HG03354 (cell line): ENCODE data around the gene IFT74.
"Not testable (repeated sequence)": the region's sequence is repeated elsewhere in the genome, so short reads cannot be mapped to it uniquely, and the experiment has no call there.

Experiments
- ATAC-seq: cut with Tn5 transposase; IDR thresholded peaks from one replicate; pipeline ENCODE4 v1.9.1; 2021; ENCODE audit warnings: mild to moderate bottlenecking; ENCODE audit not compliant: unreplicated experiment, poor library complexity, severe bottlenecking

IFT74 gene

DNA sequence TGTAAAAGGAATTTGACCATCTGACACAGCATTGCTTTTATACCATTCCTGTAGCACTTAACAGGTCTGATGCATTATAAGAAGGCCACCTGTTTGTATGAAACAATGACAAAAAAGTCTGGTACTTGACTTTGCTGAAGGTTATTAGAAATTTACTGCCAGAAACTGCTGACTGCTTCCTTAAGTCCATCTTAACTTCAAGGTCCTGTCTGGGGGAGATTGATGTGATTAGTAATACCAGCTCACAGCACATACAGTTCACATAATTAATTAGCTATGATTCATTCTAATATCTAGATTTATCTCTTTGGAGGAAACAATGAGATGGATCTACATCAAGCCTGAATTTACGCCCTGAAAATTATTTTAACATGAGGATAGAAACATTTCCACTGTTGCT, 103.2 kb downstream of the IFT74 start:
- no peak for ATAC-seq

DNA sequence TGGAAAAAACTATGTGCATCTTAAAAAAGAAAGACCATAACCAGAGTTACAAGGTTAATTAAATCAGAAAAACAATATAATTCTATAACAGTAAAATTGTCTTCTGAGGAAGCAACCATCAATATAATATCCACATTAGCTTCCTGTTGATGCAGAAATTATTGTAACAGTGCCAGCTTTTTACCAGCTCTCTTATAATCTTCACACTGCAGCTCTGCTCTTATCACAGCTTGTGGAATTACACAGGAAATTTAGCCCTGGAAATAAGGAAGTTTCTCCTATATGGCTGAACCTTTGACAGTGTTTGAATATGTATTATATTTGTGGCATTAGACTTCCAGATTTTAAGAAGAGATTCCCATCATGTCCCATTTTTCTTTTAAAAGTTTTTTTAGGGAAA, 103.7 kb downstream of the IFT74 start:
- ATAC-seq: no peak

DNA sequence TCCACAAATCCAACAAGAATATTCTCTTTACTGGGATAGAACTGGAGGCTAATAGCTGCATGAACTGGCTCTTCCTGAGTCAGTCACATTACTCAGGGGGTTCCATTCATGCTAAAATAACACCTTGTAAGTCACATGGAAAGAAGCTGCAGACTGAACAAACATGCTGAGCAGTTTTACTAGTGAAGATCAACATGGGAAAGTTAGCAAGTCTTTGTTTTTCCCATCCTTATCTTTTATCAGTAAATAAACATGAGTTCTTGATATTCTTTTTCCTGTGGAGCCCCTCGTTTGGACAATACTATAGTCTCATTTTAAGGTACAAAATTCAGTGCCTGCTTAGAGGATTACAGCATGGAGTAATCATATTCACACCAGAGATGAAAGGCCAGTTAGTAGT, 109.1 kb downstream of the IFT74 start:
- ATAC-seq: no peak

DNA sequence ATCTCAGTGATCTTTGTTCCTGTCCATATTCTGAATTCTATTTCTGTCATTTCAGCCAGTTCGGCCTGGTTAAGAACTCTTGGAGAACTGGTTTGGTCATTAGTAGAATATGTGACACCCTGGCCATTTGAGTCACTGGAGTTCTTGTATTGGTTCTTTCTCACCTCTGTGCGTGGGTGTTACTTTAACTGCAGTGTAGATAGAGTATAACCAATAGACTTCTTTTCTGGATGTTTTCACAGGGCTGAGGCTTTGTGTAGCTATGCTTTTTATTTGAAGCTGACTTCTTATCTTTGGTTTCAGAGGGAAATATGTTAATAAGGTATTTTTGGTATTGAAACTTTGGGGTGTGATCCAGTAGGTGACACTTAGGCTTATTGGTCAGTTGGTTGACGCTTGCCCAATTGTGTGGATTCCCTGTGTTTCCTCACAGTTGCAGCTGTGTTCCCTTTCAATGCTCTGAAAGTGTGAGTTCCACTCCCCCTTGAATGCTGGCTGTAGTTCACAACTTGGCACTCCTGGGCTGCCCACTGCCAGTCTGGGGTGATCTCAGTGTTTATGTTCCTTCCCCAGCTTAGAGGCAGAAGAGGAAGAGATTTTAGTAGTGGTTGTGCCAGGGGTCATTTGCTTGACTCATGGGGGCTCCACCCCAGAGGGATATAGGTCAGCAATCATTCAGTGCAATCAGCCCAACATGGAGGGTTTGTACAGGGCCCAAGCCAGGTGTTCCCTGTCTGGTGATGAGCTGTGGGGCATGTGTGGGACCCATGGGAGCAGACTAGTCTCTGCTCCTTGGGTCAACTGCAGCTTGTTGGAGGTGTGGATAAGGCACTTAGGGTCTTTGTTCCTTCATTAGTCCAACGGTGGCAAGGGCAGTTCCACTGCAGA, 117.9 kb downstream of the IFT74 start:
- ATAC-seq: no peak

DNA sequence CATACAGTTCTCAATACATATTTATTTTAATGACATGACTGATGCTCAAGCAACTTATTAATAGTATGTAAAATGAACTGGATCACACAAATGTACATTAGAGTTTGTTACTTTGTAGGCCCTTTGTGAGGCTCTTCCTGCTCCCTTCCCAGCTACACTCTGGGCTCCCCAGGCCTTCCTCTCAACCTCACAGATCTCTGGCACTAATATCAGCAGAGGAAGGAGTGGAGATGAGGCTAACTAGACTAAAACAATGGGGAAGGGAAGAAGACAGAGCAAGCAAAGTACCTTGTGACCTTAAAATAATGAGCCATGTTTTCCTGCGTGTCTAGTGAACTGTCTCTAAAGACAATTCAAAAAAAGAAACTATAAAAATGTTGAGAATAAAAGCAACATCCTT, 122.5 kb downstream of the IFT74 start:
- ATAC-seq: no peak

DNA sequence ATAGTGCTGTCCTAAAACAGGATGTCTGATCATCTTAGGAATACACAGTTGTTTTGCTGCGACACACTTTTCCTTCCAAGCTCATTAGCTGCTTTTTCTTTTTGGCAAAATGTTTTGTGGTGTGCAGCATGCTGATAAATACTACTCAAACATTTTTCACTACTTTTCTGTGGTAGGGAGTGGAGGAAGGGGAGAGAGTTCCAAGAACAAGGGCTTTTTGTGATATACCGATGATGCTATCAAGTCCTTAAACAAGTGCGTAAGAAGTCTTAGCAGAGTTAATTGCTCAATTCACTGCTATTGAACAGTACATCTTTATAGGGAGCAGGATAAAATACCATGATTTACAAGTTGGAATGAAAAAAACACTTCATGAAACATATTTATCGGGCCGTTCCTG, 129.2 kb downstream of the IFT74 start:
- no peak for ATAC-seq

DNA sequence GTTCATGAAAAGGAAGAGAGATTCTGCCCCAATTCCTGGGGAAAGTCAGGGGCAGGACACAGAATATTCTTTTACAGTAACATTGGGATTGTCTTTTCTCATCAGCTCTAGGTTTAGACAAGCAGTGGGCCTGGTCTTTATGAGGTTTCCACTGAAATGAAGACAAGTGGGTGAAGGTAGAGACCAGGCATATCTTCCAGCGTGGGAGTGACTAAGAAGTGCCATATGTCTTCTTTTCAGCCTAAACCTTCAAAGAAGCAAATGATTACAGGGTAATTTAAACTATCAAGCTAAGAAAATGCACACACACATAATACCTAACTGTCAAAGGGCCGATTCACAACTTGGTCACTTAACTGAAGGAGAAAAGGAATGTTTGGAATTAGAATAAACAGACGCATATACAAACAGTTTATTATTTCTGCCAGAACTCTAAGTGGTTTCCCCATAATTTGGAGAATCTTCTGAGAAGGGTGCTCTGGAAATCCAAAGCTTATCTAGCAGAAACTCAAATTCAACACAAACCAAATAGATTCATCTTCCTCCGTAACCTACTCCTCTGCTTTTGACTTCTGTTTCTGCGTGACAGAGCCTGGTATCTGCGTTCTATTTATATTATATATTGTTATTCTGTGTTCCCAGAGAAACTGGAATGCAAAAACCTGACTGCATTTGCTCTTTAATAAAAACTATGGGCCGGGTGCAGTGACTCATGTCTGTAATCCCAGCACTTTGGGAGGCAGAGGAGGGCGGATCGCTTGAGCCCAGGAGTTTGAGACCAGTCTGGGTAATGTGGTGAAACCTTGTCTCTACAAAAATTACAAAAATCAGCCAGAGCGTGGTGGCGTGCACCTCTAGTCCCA, 130.8 kb downstream of the IFT74 start:
- ATAC-seq: no peak

DNA sequence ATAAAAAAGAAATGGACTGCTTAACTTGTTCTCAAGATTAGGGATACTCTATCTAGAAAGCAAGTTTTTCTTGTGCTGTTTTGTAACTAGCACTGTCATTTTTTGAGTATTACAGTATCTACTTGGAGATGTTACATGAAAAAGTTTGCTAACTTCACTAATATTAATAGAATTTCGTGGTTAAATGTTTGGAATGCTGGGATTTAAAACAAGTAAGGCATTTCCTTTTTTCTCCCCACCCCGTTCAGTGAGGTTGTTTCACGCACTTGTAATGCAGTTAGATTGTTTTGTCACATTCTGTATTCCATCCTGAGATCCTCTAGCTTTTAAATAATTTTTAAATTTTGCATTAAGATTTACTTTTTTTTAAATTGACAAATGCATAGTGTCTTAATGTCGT, 132.8 kb downstream of the IFT74 start:
- no peak for ATAC-seq

DNA sequence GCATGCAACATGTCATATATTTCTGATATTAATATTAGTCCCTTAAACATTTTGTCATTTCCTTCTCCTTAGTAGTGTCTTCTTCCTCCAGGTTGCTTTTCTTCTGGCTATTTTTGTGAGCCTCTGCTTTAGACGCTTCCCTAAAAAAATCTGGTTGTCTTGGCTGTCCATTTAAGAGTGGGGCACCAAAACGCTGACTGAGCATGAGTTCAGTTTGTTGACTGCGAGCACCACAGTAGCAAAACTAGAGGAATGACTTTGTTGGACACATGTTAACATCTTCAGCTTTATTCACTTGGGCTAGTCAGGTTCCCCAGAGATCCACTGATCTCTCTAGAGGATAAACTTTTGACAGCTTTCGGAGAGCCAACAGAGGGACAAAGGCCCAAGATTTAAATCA, 133.5 kb downstream of the IFT74 start:
- no peak for ATAC-seq

DNA sequence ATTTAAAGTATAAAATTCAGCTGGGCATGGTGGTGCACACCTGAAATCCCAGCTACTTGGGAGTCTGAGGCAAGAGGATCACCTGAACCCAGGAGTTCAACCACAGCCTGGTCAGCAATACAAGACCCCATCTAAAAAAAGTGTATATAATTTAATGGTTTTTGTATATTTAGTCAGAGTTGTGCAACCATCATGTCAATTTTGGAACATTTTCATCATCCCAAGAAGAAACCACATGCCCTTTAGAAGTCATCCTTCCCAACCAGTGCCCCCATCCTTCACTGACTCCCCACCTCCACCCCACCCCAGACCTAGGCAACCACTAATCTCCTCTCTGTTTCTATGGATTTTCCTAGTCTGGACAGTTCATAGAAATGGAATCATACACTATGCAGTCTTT, 134.0 kb downstream of the IFT74 start:
- ATAC-seq: no peak

DNA sequence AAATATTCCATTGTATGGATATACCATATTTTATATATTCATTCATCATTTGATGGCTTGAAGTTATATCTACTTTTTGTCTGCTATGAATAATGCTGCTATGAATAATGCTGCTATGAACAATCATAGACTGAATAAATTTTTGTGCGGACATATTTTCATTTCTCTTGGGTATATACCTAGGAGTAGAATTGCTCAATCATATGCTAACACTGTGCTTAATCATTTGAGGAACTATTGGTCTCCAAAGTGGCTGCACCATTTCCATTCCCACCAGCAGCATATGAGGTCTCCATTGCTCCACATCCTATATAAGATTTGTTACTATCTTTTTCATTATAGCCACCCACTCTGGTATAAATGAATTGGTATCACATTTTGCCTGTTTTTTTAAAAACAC, 134.5 kb downstream of the IFT74 start:
- no peak for ATAC-seq

DNA sequence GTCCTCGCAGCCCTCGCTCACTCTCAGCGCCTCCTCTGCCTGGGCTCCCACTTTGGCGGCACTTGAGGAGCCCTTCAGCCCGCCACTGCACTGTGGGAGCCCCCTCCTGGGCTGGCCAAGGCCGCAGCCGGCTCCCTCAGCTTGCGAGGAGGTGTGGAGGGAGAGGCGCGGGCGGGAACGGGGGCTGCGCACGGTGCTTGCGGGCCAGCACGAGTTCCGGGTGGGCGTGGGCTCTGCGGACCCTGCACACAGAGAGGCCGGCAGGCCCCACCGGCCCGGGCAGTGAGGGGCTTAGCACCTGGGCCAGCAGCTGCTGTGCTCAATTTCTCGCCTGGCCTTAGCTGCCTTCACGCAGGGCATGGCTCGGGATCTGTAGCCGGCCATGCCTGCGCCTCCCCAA, 136.3 kb downstream of the IFT74 start:
- ATAC-seq: not testable (repeated sequence)

DNA sequence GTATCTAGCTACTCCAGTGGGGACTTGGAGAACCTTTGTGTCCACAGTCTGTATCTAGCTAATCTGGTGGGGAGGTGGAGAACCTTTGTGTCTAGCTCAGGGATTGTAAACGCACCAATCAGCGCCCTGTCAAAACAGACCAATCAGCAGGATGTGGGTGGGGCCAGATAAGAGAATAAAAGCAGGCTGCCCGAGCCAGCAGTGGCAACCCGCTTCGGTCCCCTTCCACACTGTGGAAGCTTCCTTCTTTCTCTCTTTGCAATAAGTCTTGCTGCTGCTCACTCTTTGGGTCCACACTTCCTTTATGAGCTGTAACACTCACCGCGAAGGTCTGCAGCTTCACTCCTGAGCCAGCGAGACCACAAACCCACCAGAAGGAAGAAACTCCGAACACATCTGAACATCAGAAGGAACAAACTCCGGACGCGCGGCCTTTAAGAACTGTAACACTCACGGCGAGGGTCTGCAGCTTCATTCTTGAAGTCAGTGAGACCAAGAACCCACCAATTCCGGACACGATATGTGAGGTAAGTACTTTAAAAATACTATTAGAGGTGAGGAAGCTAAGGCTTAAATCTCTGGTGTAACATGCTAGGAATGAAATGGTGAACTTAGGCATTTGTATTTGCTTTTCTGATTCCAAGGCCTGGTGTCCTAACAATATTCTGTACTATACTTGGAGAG, 137.3 kb downstream of the IFT74 start:
- ATAC-seq: not testable (repeated sequence)

DNA sequence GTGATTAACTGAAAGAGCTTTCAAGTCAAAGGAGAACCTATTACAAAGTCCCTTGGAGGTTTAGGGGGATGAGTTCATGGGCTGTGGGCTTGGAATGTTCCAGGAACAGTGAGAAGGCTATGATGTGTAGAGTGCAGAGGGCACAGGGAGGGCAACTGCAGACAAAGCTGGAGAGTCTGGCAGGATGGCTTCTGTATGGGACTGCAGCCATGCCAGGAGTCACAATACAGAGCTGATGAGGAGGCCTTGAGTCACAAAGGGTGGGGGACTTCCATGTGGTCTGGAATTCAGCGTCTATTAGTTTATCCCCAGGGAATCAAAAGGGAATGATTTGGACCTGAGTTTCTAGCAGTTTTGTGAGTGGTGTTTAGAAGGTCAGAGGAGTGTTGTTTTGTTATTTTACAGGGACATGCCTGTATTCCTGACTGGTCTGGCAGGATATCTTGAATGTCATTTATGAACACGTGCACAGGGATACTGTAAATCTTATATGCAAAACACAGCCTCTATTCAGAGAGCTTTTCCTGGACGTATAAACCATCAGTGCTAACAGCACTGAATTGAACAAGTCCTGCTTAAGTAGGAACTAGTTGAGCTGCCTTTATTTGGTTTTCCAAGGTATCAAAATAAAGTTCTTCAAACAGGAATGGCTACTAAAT, 138.6 kb downstream of the IFT74 start:
- no peak for ATAC-seq

DNA sequence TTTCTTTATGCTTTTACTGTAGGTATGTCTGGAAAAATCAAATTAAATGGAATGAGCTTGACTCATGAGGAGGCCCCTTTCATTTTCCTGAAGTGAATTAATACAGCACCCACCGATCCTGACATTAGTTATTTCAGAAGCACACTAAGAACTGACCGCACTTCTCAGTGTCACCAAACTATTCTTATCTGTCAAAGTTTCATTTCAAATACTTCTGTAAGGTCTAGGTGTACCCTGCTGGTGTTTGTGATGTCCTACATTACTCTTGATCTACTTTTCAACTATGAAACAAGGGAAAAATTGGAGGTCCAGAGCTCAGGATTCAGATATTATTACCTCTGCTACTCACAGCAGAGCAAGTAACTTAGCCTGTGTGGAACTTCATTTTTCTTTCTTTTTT, 151.0 kb downstream of the IFT74 start:
- no peak for ATAC-seq

DNA sequence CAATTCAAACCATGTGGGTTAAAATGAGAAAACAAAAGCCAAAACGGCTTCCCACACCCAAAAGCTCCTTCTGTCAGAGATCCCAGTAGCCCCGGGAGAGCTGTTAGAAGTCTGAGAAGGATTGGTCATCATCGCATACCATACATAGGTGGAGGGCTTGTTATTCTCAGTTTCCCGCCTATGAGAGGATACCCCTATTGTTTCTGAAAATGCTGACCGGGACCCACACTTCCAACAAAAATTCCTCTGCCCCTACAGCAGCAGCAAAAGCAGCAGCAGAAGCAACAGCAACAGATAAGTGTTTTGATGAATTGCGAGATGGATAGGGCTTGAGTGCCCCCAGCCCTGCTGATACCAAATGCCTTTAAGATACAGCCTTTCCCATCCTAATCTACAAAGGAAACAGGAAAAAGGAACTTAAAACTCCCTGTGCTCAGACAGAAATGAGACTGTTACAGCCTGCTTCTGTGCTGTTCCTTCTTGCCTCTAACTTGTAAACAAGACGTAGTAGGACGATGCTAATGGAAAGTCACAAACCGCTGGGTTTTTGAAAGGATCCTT, 152.8 kb downstream of the IFT74 start, which contains the start of gene TEK:
Gene TEK (plus strand): TSS at position 245 of the 561 bp plus-strand sequence. CDS start 366 bp downstream, outside the sequence.
- no peak for ATAC-seq

DNA sequence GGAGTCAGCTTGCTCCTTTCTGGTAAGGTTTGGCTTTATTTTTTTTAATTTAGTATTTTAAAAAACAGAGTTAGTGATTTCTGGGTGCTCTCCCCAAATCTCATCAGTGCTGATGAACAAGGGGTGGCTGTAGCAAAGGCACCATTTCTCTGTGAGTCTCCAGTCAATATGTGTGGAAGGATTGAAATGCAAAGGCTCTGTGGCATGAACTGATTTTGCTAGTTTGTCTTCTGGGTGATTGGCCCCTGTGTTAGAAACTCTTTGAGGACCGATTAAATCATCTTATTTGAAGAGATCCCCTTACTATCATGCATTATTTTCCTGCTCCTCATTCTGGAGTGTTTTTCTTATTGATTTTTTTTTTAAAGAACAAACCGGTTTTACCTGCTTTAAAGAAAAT, 153.4 kb downstream of the IFT74 start:
- no peak for ATAC-seq

DNA sequence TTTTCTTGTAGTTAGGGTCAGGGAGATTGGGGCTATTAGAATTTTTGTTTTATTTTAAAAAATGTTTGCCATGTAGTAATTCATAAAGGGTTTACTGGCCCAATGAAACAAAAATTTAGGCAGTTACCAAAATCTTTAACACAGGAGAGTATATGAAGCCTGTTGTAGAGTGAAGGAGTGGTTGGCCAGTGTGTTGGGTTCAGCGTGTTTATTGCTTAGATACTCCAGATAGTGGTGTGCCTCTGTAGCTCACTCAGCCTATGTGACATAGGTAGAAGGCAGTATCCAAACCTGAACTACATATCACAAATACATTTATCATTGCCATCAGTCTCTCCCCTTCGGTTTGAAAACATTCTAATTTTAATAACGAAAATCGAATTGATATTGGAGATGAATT, 154.0 kb downstream of the IFT74 start:
- no peak for ATAC-seq

DNA sequence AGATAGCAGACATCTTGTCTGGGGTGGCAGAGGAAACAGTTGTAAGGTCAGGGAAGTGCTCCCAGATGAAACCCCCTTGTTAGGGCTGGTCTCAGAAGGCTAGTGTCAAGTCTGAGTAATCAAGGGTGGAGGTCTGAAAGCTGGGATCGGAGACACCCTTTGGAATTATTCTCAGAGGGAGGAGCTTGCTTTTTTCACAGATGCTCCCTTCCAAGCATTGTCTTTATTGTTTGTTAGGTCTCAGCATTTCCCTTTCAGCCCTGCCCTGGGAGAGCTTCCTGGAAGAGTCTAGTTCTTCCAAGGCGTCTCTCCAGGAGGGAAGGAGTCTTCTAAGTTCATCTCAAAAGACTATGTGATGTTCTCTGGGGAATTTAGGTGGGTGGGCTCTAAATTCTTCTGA, 156.0 kb downstream of the IFT74 start:
- no peak for ATAC-seq
